HepG2 (cell line): Measurements from ENCODE around the gene ETS2. TPM values are rescaled to one million over a fixed set of nuclear protein-coding genes. Genes with fewer than 3 reads are reported as not detected.

Source experiments
- AHR ChIP-seq: IDR thresholded peaks from 2 replicates; pipeline ENCODE4 v1.6.1; 2018; ENCODE audit warnings: missing genetic modification reagents, missing compliant biosample characterization
- ARNTL ChIP-seq: sonication (generic); formaldehyde crosslinking; IDR thresholded peaks from 2 replicates; pipeline ENCODE4 v1.4.0; 2020; ENCODE audit warnings: mild to moderate bottlenecking, missing genetic modification reagents
- BRCA1 ChIP-seq: sonication (generic); formaldehyde crosslinking; IDR thresholded peaks from 2 replicates; pipeline ENCODE4 v1.4.0; 2020; ENCODE audit warnings: missing genetic modification reagents
- ETV6 ChIP-seq: sonication (generic); formaldehyde crosslinking; conservative IDR thresholded peaks from 2 replicates; pipeline ENCODE4 v1.4.0; 2020; ENCODE audit warnings: missing genetic modification reagents
- POLR2AphosphoS2 ChIP-seq: IDR thresholded peaks from 2 replicates; pipeline ENCODE4 v1.6.1; 2011; ENCODE audit warnings: low read depth, low read length, improper control_type of control experiment
- RARA ChIP-seq: IDR thresholded peaks from 2 replicates; pipeline ENCODE4 v1.6.1; 2016; ENCODE audit warnings: missing genetic modification reagents, missing compliant biosample characterization
- SKI ChIP-seq: fragments of 450-650 bp; IDR thresholded peaks from one replicate; pipeline ENCODE4 v1.6.1; 2018; ENCODE audit warnings: mild to moderate bottlenecking; ENCODE audit not compliant: partially characterized antibody
- ZMYM3 ChIP-seq: sonication (generic); formaldehyde crosslinking; IDR thresholded peaks from 2 replicates; pipeline ENCODE4 v1.5.1; 2020; ENCODE audit warnings: mild to moderate bottlenecking, missing genetic modification reagents
- ZNF33A ChIP-seq: sonication (generic); formaldehyde crosslinking; IDR thresholded peaks from 2 replicates; pipeline ENCODE4 v1.5.1; 2020; ENCODE audit warnings: missing genetic modification reagents, mild to moderate bottlenecking, moderate library complexity, borderline replicate concordance
- polyA plus RNA-seq, 8 experiments: library from polyadenylated mRNA; depleted of rRNA in 3 of 8; stranded (reverse) in 7 of 8; unstranded in 1 of 8; fragments of >200 nt; fragmentation: Illumina TruSeq in 4 of 8; extraction: Trizol in 4 of 8; gene quantifications; 2 replicates each; pipeline versions ENCODE4 v1.2.1 to v1.2.3, GENCODE V29; 2011 to 2016; ENCODE audit warnings: low read depth in 4 of 8, missing spikeins in 1 of 8, mixed read lengths in 1 of 8; ENCODE audit not compliant: insufficient read depth in 1 of 8
- total RNA-seq, 5 experiments: library from RNA; depleted of rRNA; stranded (reverse); fragments of >200 nt; fragmentation: Illumina TruSeq; extraction: Trizol; gene quantifications; 2 replicates each; pipeline ENCODE4 v1.2.3, GENCODE V29; 2016; ENCODE audit warnings: low read depth in 1 of 5
- TF ChIP-seq, protein P1 (sequence below), 2 experiments: fragments of 450-650 bp in 1 of 2; sonication (generic) in 1 of 2; formaldehyde crosslinking in 1 of 2; IDR thresholded peaks; 2 replicates each; pipeline versions ENCODE4 v1.6.1 to v1.8.0; 2016 to 2022; ENCODE audit warnings: antibody characterized with exemption in 1 of 2, mild to moderate bottlenecking in 1 of 2, missing genetic modification reagents in 1 of 2
- TF ChIP-seq, protein P2 (sequence below): sonication (generic); formaldehyde crosslinking; IDR thresholded peaks from 2 replicates; pipeline ENCODE4 v1.8.0; 2022; ENCODE audit warnings: mild to moderate bottlenecking, missing genetic modification reagents, borderline replicate concordance
- TF ChIP-seq, protein P3 (sequence below): sonication (generic); formaldehyde crosslinking; conservative IDR thresholded peaks from 2 replicates; pipeline ENCODE4 v1.4.0; 2020; ENCODE audit warnings: mild to moderate bottlenecking, missing genetic modification reagents, moderate library complexity

ETS2 gene
- total and polyA plus RNA-seq, 2 of the 13 experiments (the other 11 are each of a cell fraction or from before 2014, with no cell fraction given), result 24.6 to 64.4 TPM

DNA sequence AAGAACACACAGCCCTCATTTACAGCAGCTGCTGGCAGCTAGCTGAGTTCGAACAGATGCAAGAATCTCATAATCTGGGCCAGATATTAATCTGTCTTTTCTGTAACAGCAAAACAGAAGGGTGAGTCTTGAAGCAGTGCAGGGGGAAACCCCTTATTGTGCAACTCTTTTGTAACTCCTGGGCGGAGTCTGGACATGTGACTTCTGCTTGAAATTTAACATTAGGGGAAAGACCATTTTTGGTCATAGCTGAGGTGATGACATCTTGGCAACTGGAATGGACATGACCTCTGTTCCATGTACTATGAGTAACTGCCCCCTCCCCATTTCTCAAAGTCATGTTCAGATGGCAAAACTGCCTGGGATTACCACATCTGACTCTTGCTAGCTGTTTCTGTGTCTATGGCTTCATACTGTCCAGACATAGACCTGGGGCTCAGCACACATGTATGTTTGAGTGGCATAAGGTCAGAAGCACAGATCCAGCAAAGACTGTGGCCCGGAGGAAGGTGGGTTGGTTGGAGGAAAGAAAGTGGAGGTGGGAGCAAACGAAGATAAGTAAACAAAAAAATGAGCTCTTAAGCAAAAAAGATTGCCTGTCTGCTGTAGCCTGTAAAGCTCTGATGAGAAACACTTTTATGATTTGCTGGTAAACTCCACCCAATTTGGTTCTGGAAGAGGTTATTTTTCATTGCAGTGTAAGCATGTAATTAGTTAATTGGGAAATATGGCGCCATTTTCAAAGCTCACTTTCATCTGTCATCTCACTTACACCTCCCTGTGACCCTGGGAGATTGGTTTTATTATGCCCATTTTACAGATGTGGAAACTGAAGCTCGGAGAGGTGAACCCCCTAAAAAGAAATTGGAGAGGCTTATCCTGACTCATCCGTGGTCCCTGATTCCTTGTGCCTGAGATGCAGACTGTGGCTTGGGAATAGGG, 26.1 kb downstream of the ETS2 start (continued):
- TF ChIP-seq ZNF33A, result no peak
- TF ChIP-seq, protein P1, sequence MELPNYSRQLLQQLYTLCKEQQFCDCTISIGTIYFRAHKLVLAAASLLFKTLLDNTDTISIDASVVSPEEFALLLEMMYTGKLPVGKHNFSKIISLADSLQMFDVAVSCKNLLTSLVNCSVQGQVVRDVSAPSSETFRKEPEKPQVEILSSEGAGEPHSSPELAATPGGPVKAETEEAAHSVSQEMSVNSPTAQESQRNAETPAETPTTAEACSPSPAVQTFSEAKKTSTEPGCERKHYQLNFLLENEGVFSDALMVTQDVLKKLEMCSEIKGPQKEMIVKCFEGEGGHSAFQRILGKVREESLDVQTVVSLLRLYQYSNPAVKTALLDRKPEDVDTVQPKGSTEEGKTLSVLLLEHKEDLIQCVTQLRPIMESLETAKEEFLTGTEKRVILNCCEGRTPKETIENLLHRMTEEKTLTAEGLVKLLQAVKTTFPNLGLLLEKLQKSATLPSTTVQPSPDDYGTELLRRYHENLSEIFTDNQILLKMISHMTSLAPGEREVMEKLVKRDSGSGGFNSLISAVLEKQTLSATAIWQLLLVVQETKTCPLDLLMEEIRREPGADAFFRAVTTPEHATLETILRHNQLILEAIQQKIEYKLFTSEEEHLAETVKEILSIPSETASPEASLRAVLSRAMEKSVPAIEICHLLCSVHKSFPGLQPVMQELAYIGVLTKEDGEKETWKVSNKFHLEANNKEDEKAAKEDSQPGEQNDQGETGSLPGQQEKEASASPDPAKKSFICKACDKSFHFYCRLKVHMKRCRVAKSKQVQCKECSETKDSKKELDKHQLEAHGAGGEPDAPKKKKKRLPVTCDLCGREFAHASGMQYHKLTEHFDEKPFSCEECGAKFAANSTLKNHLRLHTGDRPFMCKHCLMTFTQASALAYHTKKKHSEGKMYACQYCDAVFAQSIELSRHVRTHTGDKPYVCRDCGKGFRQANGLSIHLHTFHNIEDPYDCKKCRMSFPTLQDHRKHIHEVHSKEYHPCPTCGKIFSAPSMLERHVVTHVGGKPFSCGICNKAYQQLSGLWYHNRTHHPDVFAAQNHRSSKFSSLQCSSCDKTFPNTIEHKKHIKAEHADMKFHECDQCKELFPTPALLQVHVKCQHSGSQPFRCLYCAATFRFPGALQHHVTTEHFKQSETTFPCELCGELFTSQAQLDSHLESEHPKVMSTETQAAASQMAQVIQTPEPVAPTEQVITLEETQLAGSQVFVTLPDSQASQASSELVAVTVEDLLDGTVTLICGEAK (IDR thresholded peaks at IDR 0.05), result no peak
- TF ChIP-seq, protein P1 (CRISPR knock-in tag; IDR thresholded peaks at IDR 0.05), result no peak; the same call in 1 of the 2 replicates
- no peak for TF ChIP-seq AHR
- TF ChIP-seq ZMYM3 (CRISPR knock-in tag), result peak; percentile 39; the same call in 1 of the 2 replicates
- peak; percentile 98 for TF ChIP-seq RARA (CRISPR knock-in tag)
- no peak for TF ChIP-seq ETV6 (CRISPR knock-in tag)
- TF ChIP-seq ARNTL (CRISPR knock-in tag), result peak; percentile 77
- TF ChIP-seq, protein P2, sequence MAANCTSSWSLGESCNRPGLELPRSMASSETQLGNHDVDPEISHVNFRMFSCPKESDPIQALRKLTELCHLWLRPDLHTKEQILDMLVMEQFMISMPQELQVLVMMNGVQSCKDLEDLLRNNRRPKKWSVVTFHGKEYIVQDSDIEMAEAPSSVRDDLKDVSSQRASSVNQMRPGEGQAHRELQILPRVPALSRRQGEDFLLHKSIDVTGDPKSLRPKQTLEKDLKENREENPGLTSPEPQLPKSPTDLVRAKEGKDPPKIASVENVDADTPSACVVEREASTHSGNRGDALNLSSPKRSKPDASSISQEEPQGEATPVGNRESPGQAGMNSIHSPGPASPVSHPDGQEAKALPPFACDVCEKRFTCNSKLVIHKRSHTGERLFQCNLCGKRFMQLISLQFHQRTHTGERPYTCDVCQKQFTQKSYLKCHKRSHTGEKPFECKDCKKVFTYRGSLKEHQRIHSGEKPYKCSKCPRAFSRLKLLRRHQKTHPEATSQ (CRISPR knock-in tag), result peak; percentile 76; the same call in 1 of the 2 replicates
- TF ChIP-seq, protein P3, sequence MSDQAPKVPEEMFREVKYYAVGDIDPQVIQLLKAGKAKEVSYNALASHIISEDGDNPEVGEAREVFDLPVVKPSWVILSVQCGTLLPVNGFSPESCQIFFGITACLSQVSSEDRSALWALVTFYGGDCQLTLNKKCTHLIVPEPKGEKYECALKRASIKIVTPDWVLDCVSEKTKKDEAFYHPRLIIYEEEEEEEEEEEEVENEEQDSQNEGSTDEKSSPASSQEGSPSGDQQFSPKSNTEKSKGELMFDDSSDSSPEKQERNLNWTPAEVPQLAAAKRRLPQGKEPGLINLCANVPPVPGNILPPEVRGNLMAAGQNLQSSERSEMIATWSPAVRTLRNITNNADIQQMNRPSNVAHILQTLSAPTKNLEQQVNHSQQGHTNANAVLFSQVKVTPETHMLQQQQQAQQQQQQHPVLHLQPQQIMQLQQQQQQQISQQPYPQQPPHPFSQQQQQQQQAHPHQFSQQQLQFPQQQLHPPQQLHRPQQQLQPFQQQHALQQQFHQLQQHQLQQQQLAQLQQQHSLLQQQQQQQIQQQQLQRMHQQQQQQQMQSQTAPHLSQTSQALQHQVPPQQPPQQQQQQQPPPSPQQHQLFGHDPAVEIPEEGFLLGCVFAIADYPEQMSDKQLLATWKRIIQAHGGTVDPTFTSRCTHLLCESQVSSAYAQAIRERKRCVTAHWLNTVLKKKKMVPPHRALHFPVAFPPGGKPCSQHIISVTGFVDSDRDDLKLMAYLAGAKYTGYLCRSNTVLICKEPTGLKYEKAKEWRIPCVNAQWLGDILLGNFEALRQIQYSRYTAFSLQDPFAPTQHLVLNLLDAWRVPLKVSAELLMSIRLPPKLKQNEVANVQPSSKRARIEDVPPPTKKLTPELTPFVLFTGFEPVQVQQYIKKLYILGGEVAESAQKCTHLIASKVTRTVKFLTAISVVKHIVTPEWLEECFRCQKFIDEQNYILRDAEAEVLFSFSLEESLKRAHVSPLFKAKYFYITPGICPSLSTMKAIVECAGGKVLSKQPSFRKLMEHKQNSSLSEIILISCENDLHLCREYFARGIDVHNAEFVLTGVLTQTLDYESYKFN (CRISPR knock-in tag), result peak; percentile 65
- peak; percentile 99 for TF ChIP-seq SKI
- no peak for TF ChIP-seq BRCA1 (CRISPR knock-in tag)
- no peak for TF ChIP-seq POLR2AphosphoS2
